K562 (cell line): ENCODE measurements around the gene PSMC4. TPM values are rescaled to one million over a fixed set of nuclear protein-coding genes. Genes with fewer than 3 reads are reported as not detected.

Source experiments
- ATAC-seq: fragments of 200-7000 bp; cut with Tn5 transposase; 3 replicates; pipeline ENCODE4 v1.9.1; 2020; ENCODE audit warnings: moderate library complexity
- BruUV-seq: library from RNA; stranded (reverse); fragments of 400-500 nt; replicated peaks from 2 replicates; lab custom pipeline; 2021; lab: Mats Ljungman, UMichigan
- CTCF ChIA-PET: fragments of 300-600 bp; formaldehyde crosslinking; extraction: SDS; loops from one replicate; lab custom pipeline; 2021; ENCODE audit warnings: low intra/inter-chr PET ratio; lab: Yijun Ruan, JAX
- POLR2A ChIA-PET: fragments of 300-600, 350-650 bp; sonication (Branson Sonifier 250); formaldehyde crosslinking; extraction: SDS; loops from one replicate; lab custom pipeline; 2021; ENCODE audit warnings: antibody characterized with exemption, inconsistent platforms; lab: Yijun Ruan, JAX
- DNase-seq, 4 experiments: peaks; one replicate each; pipeline versions ENCODE4 v3.0.0 to v3.0.0-alpha.2; 2011 to 2018; ENCODE audit warnings: low spot score in 3 of 4, mixed read lengths in 3 of 4; ENCODE audit errors: extremely low read depth in 1 of 4
- FAIRE-seq: peaks from 2 replicates; lab custom pipeline; 2011; peaks lifted over from hg19 to GRCh38; lab: Jason Lieb, UNC
- H2AFZ ChIP-seq: 2 replicates; pipeline ENCODE4 v1.6.0; 2011; ENCODE audit warnings: low read depth, low read length, control low read depth, inconsistent platforms
- H3K27ac ChIP-seq: fragments of 200-600 bp; 3 replicates; pipeline ENCODE4 v1.8.0; 2011; ENCODE audit warnings: low read depth, mild to moderate bottlenecking, control low read depth, inconsistent platforms, low read length, moderate library complexity, mixed read lengths; ENCODE audit errors: extremely low read depth
- H3K27me3 ChIP-seq, 2 experiments: fragments of 300-600 bp in 1 of 2; 2 replicates in 1 of 2; 3 replicates in 1 of 2; pipeline versions ENCODE4 v1.6.0 to v1.8.0; 2011; ENCODE audit warnings: inconsistent platforms in 2 of 2, low read length in 2 of 2, mild to moderate bottlenecking in 1 of 2, mixed read lengths in 1 of 2, moderate library complexity in 1 of 2; ENCODE audit not compliant: control insufficient read depth in 2 of 2, insufficient read depth in 2 of 2
- H3K36me3 ChIP-seq: fragments of 300-600 bp; 3 replicates; pipeline ENCODE4 v1.8.0; 2011; ENCODE audit warnings: mild to moderate bottlenecking, low read length, inconsistent platforms; ENCODE audit not compliant: control insufficient read depth, insufficient read depth
- H3K4me1 ChIP-seq, 2 experiments: fragments of 200-600 bp in 1 of 2; replicated peaks in 1 of 2; 2 replicates in 1 of 2; 3 replicates in 1 of 2; pipeline versions ENCODE4 v1.5.1 to v1.8.0; 2011; ENCODE audit warnings: inconsistent platforms in 2 of 2, low read length in 2 of 2, mild to moderate bottlenecking in 1 of 2, mixed read lengths in 1 of 2, moderate library complexity in 1 of 2; ENCODE audit not compliant: control insufficient read depth in 2 of 2, insufficient read depth in 2 of 2
- H3K4me2 ChIP-seq: 2 replicates; pipeline ENCODE4 v1.6.1; 2011; ENCODE audit warnings: low read length, control low read depth, inconsistent platforms, mixed read lengths; ENCODE audit not compliant: insufficient read depth
- H3K4me3 ChIP-seq: fragments of 200-600 bp; sonication (generic), shearing (Covaris generic); 2 replicates; pipeline ENCODE4 v1.5.1; 2016; ENCODE audit warnings: control low read depth, inconsistent platforms
- H3K79me2 ChIP-seq: fragments of 200-600 bp; 3 replicates; pipeline ENCODE4 v1.8.0; 2011; ENCODE audit warnings: low read length, inconsistent platforms; ENCODE audit not compliant: control insufficient read depth, insufficient read depth
- H3K9ac ChIP-seq, 2 experiments: 2 replicates each; pipeline versions ENCODE4 v1.6.0 to v1.6.1; 2011; ENCODE audit warnings: low read depth in 2 of 2, low read length in 2 of 2, control low read depth in 1 of 2, inconsistent platforms in 1 of 2, mild to moderate bottlenecking in 1 of 2, mixed read lengths in 1 of 2; ENCODE audit not compliant: insufficient read depth in 1 of 2
- H3K9me1 ChIP-seq: one replicate; pipeline ENCODE4 v1.6.0; 2011; ENCODE audit warnings: inconsistent platforms, mild to moderate bottlenecking, low read length, moderate library complexity; ENCODE audit not compliant: control insufficient read depth, insufficient read depth
- H3K9me3 ChIP-seq: replicated peaks from 2 replicates; pipeline ENCODE4 v1.5.1; 2011; ENCODE audit warnings: low read depth, low read length, inconsistent platforms; ENCODE audit not compliant: control insufficient read depth, insufficient read depth
- H4K20me1 ChIP-seq: replicated peaks from 2 replicates; pipeline ENCODE4 v1.6.1; 2011; ENCODE audit warnings: low read length, inconsistent platforms, mixed read lengths; ENCODE audit not compliant: control insufficient read depth, insufficient read depth
- ATF6 ChIP-seq: sonication (generic); formaldehyde crosslinking; IDR thresholded peaks from 2 replicates; pipeline ENCODE4 v1.4.0; 2020; ENCODE audit warnings: mild to moderate bottlenecking, missing genetic modification reagents
- EZH2 ChIP-seq: IDR thresholded peaks from 2 replicates; pipeline ENCODE4 v1.6.1; 2012; ENCODE audit warnings: low read depth, mild to moderate bottlenecking, inconsistent platforms, low read length, borderline replicate concordance
- PHF20 ChIP-seq: fragments of 450-650 bp; IDR thresholded peaks from 2 replicates; pipeline ENCODE4 v1.6.1; 2018; ENCODE audit not compliant: partially characterized antibody
- PHTF2 ChIP-seq: fragments of 250-450 bp; sonication (Bioruptor Pico); IDR thresholded peaks from 2 replicates; pipeline ENCODE4 v1.5.0; 2021; ENCODE audit warnings: mild to moderate bottlenecking
- SUPT5H ChIP-seq: fragments of 450-650 bp; IDR thresholded peaks from 2 replicates; pipeline ENCODE4 v1.6.1; 2016
- WGBS: fragments of 100-300 bp; shearing (Covaris generic); methylation state at CpG from one replicate; pipeline ENCODE4 v1.1.6; 2016; ENCODE audit warnings: low coverage, mixed read lengths; ENCODE audit not compliant: insufficient coverage; ENCODE audit errors: missing lambda C conversion rate; 5-methylcytosine and 5-hydroxymethylcytosine counted together
- in situ Hi-C: fragments of 300-500 bp; cut with MboI; formaldehyde crosslinking; loops from 4 replicates; pipeline ENCODE4 v1.15.0; 2018; ENCODE audit warnings: inconsistent platforms, mixed read lengths
- intact Hi-C: fragments of 100-400 bp; cut with micrococcal nuclease; formaldehyde crosslinking; loops from 2 replicates; pipeline ENCODE4 v1.14.2; 2022
- polyA plus RNA-seq, 8 experiments: library from polyadenylated mRNA; depleted of rRNA in 4 of 8; stranded (reverse) in 5 of 8; unstranded in 3 of 8; fragments of >200 nt; fragmentation: Nextera tagmentation in 2 of 8; fragmentation: Illumina TruSeq in 1 of 8; extraction: Ambion mirVana in 2 of 8; extraction: Trizol in 1 of 8; gene quantifications; 2 replicates each; pipeline versions ENCODE4 v1.2.1 to v1.2.3, GENCODE V29; 2011 to 2014; ENCODE audit warnings: inconsistent platforms in 1 of 8, missing spikeins in 1 of 8
- total RNA-seq, 7 experiments: library from RNA; depleted of rRNA in 6 of 7; stranded (reverse); fragments of >200 nt in 6 of 7; fragmentation: Illumina TruSeq in 2 of 7; extraction: Trizol in 2 of 7; gene quantifications; 2 replicates each; pipeline versions ENCODE4 v1.2.1 to v1.2.3, GENCODE V29; 2011 to 2021; ENCODE audit warnings: low replicate concordance in 1 of 7

Gene PSMC4
- total and polyA plus RNA-seq, 9 of the 15 experiments (the other 6 are each of a cell fraction or from before 2014, with no cell fraction given) = 45.9 to 475 (median 142) TPM

DNA sequence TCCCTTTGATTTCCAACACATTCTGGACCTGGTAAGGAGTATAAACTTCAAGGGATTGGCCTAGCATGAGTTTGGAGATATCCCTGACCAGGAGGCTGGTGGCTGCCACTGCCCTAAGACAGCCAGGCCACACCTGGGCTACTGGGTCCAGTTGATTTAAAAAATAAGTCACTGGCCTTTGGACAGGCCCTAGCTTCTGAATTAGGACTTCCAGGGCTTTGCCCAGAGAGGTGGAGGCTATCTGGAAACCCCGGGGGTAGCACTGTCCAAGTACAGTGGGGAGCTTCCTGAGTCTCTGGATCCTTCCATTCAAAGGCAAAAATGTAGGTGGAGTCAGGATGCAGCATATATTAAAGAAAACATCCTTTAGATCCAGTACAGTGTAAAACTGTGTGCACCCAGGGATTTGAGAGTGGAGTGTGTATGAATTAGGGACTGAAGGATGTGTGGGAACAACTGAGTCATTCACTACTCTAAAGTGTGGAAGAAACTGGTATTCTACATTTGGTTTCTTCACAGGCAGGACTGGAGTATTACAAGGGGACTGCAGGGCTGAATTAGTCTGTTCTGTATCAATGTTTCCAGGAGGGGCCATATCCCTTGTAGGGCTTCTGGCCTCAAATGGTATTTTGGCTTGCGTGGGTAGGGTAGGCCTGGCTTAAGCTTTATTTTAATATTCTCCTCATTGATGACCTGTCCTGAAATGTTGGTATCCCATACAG, 21.8 kb upstream of the PSMC4 start (continued):
- TF ChIP-seq PHF20 = no peak
- no peak for TF ChIP-seq SUPT5H
- TF ChIP-seq EZH2 = no peak

GRCh38 chr19:39951065-39951650, 19.8 kb upstream of the PSMC4 start:
- Histone ChIP-seq H4K20me1 (no peaks in the 10 kb centered on the region), H3K9me1 (no peaks in the 10 kb centered on the region), H3K4me1 (no peaks in the 10 kb centered on the region), H3K4me3 (no peak overlapping the region), H3K9me3 (no peaks in the 10 kb centered on the region), H3K9ac (no peak overlapping the region), H3K27me3 (peaks cover 3% of the 10 kb centered on the region in 2 experiments; a peak in 2 of 5 replicates), H2AFZ (no peak overlapping the region), H3K27ac (no peak overlapping the region), H3K4me2 (no peak overlapping the region), H3K36me3 (no peaks in the 10 kb centered on the region), H3K79me2 (no peaks in the 10 kb centered on the region)
- no TSS peak for BruUV-seq
- TF ChIP-seq PHTF2 (CRISPR knock-in tag) (no peak), ATF6 (CRISPR knock-in tag) (no peak)
- in situ Hi-C loops = no loop called here
- intact Hi-C loops = no loop called here
- DNase-seq (no peak), FAIRE-seq (no peak), ATAC-seq (no peak)
- POLR2A ChIA-PET = interaction anchor here (0.8 to 1.4 kb wide), 3 partner anchors 18 to 116 kb away, joined by 3 to 4 read pairs (median 3); partner anchors contain the start of gene PSMC4
- WGBS = 4% methylated on average over 2 of the region's 2 CpGs
- CTCF ChIA-PET = no interaction called here
